Measurements from ENCODE around the gene ADNP2.

ADNP2 gene

DNA sequence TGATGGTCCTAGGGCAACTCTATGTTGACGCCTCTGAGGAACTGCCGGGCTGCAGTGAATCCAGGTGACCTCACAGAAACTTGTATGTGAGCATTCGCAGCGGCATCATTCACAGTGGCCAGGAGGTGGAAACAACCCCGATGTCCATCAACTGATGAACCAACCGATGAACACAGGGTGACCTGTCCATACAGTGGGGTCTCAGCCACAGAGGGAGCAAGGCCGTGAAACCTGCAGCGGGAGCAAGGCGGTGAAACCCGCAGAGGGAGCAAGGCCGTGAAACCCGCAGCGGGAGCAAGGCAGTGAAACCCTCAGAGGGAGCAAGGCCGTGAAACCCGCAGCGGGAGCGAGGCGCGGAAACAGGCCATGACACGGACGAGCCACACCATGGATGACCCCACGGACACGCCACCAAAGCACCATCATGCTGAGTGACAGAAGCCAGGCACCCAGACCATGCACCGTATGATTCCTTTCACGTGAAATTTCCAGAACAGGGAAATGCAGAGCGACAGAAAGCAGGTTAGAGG lies 75.2 kb downstream of the ADNP2 start:
- Histone ChIP-seq H3K27ac (ENCODE audit: poor library complexity, severe bottlenecking) (no peak overlapping the region), H3K4me1 (ENCODE audit: insufficient read depth, poor library complexity, severe bottlenecking) (peaks cover 11% of the 10 kb centered on the region), H3K4me3 (ENCODE audit: severe bottlenecking) (no peak overlapping the region), H3K27me3 (ENCODE audit: insufficient read depth, poor library complexity, severe bottlenecking) (no peaks in the 10 kb centered on the region), H3K36me3 (ENCODE audit: low read depth) (no peaks in the 10 kb centered on the region), H3K9me3 (ENCODE audit: severe bottlenecking) (no peaks in the 10 kb centered on the region)
- DNase-seq (ENCODE audit: low spot score) (no peak), ATAC-seq (ENCODE audit: low read depth) (no peak)
- TF ChIP-seq, protein P1, sequence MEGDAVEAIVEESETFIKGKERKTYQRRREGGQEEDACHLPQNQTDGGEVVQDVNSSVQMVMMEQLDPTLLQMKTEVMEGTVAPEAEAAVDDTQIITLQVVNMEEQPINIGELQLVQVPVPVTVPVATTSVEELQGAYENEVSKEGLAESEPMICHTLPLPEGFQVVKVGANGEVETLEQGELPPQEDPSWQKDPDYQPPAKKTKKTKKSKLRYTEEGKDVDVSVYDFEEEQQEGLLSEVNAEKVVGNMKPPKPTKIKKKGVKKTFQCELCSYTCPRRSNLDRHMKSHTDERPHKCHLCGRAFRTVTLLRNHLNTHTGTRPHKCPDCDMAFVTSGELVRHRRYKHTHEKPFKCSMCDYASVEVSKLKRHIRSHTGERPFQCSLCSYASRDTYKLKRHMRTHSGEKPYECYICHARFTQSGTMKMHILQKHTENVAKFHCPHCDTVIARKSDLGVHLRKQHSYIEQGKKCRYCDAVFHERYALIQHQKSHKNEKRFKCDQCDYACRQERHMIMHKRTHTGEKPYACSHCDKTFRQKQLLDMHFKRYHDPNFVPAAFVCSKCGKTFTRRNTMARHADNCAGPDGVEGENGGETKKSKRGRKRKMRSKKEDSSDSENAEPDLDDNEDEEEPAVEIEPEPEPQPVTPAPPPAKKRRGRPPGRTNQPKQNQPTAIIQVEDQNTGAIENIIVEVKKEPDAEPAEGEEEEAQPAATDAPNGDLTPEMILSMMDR (IDR thresholded peaks at IDR 0.05; ENCODE audit: poor library complexity, severe bottlenecking) = no peak

DNA sequence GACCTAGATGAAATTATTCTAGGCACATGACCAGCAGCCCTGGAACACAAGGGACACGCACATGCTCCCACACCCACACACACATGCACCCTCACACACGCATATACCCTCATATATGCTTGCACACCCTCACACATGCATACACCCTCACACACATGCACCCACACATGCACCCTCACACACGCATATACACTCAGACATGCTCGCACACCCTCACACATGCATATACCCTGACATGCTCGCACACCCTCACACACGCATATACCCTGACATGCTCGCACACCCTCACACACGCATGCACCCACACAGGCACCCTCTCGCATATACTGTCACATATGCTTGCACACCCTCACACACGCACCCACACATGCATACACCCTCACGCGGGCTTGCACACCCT lies 76.5 kb downstream of the ADNP2 start:
- H3K4me1 ChIP-seq (ENCODE audit: insufficient read depth, poor library complexity, severe bottlenecking) = no peaks in the 10 kb centered on the region
- no peaks in the 10 kb centered on the region for H3K36me3 ChIP-seq (ENCODE audit: low read depth)
- no peaks in the 10 kb centered on the region for H3K9me3 ChIP-seq (ENCODE audit: severe bottlenecking)
- DNase-seq (ENCODE audit: low spot score) = no peak
- no peak for ATAC-seq (ENCODE audit: low read depth)
- H3K4me3 ChIP-seq (ENCODE audit: severe bottlenecking) = no peak overlapping the region
- H3K27ac ChIP-seq (ENCODE audit: poor library complexity, severe bottlenecking) = no peak overlapping the region
- TF ChIP-seq, protein P1 (IDR thresholded peaks at IDR 0.05; ENCODE audit: poor library complexity, severe bottlenecking) = no peak
- no peaks in the 10 kb centered on the region for H3K27me3 ChIP-seq (ENCODE audit: insufficient read depth, poor library complexity, severe bottlenecking)

DNA sequence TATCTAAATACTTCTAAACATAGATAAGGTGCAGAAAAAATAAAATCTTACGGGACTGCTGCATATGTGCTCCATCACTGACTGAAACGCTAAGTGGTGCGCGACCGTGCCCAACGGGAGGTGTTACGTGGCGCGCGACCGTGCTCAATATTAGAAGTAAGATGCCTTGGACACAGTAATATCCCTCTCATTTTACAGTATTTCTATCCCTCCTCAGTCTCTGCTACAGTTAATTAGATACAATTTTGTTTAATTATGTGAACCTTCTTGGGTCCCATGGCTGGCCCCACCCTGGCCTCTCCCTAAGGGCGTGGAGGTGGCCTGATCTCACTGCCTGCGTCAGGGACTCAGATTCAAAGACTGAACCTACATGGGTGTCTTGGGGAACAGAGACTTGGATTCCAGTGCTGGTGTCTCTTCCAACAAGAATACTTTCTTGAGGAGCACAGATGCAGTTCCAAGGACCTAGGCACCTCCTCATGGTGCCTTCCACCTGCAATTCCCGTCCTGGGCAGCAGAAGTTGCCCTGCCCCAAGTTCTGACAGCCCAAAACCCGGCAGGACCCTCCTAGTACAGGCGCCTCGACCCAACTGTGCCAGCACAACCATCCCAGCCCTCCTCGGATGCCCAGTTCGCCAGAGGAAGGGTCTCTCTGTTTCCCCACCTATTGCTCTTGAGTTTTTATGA lies 79.0 kb downstream of the ADNP2 start:
- H3K27ac ChIP-seq (ENCODE audit: poor library complexity, severe bottlenecking) = no peak overlapping the region
- no peaks in the 10 kb centered on the region for H3K36me3 ChIP-seq (ENCODE audit: low read depth)
- no peak overlapping the region for H3K4me3 ChIP-seq (ENCODE audit: severe bottlenecking)
- H3K4me1 ChIP-seq (ENCODE audit: insufficient read depth, poor library complexity, severe bottlenecking) = no peaks in the 10 kb centered on the region
- no peaks in the 10 kb centered on the region for H3K9me3 ChIP-seq (ENCODE audit: severe bottlenecking)
- ATAC-seq (ENCODE audit: low read depth) = no peak
- no peaks in the 10 kb centered on the region for H3K27me3 ChIP-seq (ENCODE audit: insufficient read depth, poor library complexity, severe bottlenecking)
- TF ChIP-seq, protein P1 (IDR thresholded peaks at IDR 0.05; ENCODE audit: poor library complexity, severe bottlenecking) = no peak
- DNase-seq (ENCODE audit: low spot score) = no peak

DNA sequence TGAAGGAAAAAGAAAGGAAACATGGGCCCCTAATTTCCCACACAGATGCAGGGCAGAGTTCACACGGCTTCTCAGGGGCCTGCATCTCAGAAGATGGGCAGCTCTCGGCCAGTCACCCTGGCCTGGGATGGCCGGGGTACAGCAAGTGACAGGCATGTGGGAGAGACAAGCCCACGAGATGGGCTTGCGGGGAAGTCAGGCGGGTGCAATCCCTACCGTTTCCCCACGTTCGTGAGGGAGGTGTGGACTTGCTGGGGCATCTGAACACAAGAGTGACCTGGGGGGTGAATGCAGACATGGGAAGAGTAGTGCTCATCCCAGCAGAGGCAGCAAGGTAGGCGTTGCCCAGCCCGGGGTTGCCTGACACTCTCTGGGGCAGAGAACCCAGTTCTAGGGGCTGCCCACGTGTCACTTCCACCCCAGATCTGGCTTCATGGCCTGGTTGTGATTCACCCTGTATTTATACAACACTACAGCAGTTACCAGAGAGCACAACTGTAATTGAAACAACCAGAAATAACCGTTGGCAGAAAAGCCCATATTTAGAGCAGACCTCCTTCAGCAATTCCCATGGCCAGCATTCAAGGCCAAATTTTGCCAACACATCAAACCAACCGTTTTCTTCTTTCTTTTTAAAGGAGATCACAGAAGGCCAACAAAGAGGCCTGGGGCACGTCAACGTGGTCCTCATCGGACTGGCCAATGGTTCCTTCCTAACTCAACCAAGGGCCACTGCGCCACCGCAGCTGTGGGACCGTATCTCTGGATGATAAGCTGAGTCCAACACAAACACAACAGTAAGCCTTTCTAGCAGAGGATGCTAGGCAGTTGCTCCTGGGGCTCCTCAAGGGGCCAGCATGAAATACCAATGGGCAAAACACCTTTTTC lies 79.8 kb downstream of the ADNP2 start:
- no peak overlapping the region for H3K4me3 ChIP-seq (ENCODE audit: severe bottlenecking)
- no peak overlapping the region for H3K27ac ChIP-seq (ENCODE audit: poor library complexity, severe bottlenecking)
- DNase-seq (ENCODE audit: low spot score) (no peak), ATAC-seq (ENCODE audit: low read depth) (no peak)
- TF ChIP-seq, protein P1 (IDR thresholded peaks at IDR 0.05; ENCODE audit: poor library complexity, severe bottlenecking) = no peak
- H3K36me3 ChIP-seq (ENCODE audit: low read depth) = no peaks in the 10 kb centered on the region
- no peaks in the 10 kb centered on the region for H3K27me3 ChIP-seq (ENCODE audit: insufficient read depth, poor library complexity, severe bottlenecking)
- H3K4me1 ChIP-seq (ENCODE audit: insufficient read depth, poor library complexity, severe bottlenecking) = no peaks in the 10 kb centered on the region
- no peaks in the 10 kb centered on the region for H3K9me3 ChIP-seq (ENCODE audit: severe bottlenecking)
